Tibial artery (tissue), 4 donors: ENCODE measurements around the gene PBXIP1.

ENCODE experiments used
- DNase-seq, 2 donors: peaks; one replicate each; pipeline ENCODE4 v3.0.0-alpha.2; 2019
- H3K27ac ChIP-seq, 2 donors: fragments of 200-600 bp; sonication (generic) in 1 of 2; 1 replicate in 1 of 2; 2 replicates in 1 of 2; pipeline ENCODE4 v1.5.1; 2018 to 2019; ENCODE audit warnings: mild to moderate bottlenecking in 1 of 2
- H3K27me3 ChIP-seq, 2 donors: fragments of 200-600 bp; sonication (generic) in 1 of 2; one replicate each; pipeline versions ENCODE4 v1.5.1 to v1.6.0; 2016 to 2019
- H3K36me3 ChIP-seq, 3 donors: fragments of 200-600 bp; sonication (generic) in 2 of 3; one replicate each; pipeline ENCODE4 v1.5.1; 2016 to 2019; ENCODE audit warnings: mild to moderate bottlenecking in 2 of 3
- H3K4me1 ChIP-seq, 4 donors: fragments of 200-600 bp; sonication (generic) in 2 of 4; 1 replicate in 3 of 4; 2 replicates in 1 of 4; pipeline ENCODE4 v1.5.1; 2016 to 2019
- H3K4me3 ChIP-seq, 2 donors: fragments of 200-600 bp; sonication (generic) in 1 of 2; 1 replicate in 1 of 2; 2 replicates in 1 of 2; pipeline ENCODE4 v1.5.1; 2018 to 2019; ENCODE audit warnings: mild to moderate bottlenecking in 2 of 2
- H3K9me3 ChIP-seq, 3 donors: fragments of 200-600 bp; sonication (generic) in 1 of 3; one replicate each; pipeline ENCODE4 v1.5.1; 2016 to 2019
- CTCF ChIP-seq, 2 experiments: fragments of 200-600 bp in 1 of 2; fragments of 450-650 bp in 1 of 2; IDR thresholded peaks; one replicate each; pipeline ENCODE4 v1.5.1; 2017 to 2019; ENCODE audit warnings: antibody characterized with exemption in 2 of 2, mild to moderate bottlenecking in 1 of 2, moderate library complexity in 1 of 2
- intact Hi-C: fragments of 100-400 bp; cut with DNase I; formaldehyde crosslinking; loops from one replicate; pipeline ENCODE4 v1.15.0; 2023; ENCODE audit warnings: low total_unique reads

Gene PBXIP1

GRCh38 chr1:154956544-154956941, 644 bp upstream of the PBXIP1 start:
- intact Hi-C loops, result no loop called here
- H3K27me3 ChIP-seq, result no peaks in the 10 kb centered on the region
- H3K27ac ChIP-seq, result peak overlapping the region; percentile 82 to 83
- H3K9me3 ChIP-seq, result no peaks in the 10 kb centered on the region
- no peak for TF ChIP-seq CTCF (IDR thresholded peaks at IDR 0.05)
- peak overlapping the region; percentile 55 to 61 for H3K4me3 ChIP-seq
- DNase-seq, result peak in 1 of 2 donors; percentile 86
- peaks cover 0 to 23% (median 14%) of the 10 kb centered on the region in 3 donors for H3K36me3 ChIP-seq
- H3K4me1 ChIP-seq, result peaks cover 7 to 70% (median 57%) of the 10 kb centered on the region in 4 donors

GRCh38 chr1:154955039-154955717, 721 bp downstream of the PBXIP1 start:
- Histone ChIP-seq H3K9me3 (no peaks in the 10 kb centered on the region), H3K4me3 (peak overlapping the region; percentile 55 to 61), H3K27me3 (no peaks in the 10 kb centered on the region), H3K27ac (peak overlapping the region; percentile 82 to 83), H3K4me1 (peaks cover 7 to 64% (median 51%) of the 10 kb centered on the region in 4 donors), H3K36me3 (peaks cover 0 to 36% (median 25%) of the 10 kb centered on the region in 3 donors)
- TF ChIP-seq CTCF (IDR thresholded peaks at IDR 0.05), result no peak
- DNase-seq, result peak in 1 of 2 donors; percentile 55
- intact Hi-C loops, result no loop called here

- Histone ChIP-seq H3K27me3 (no peaks in the 10 kb centered on the region), H3K27ac (peak overlapping the region; percentile 82 to 83), H3K9me3 (no peaks in the 10 kb centered on the region), H3K4me3 (peak overlapping the region; percentile 55 to 61), H3K4me1 (peaks cover 7 to 62% (median 48%) of the 10 kb centered on the region in 4 donors), H3K36me3 (peaks cover 0 to 39% (median 26%) of the 10 kb centered on the region in 3 donors)
- TF ChIP-seq CTCF (IDR thresholded peaks at IDR 0.05), result no peak
- intact Hi-C loops, result no loop called here
- DNase-seq, result no peak
Observed at GRCh38 chr1:154954541-154954940, 1.4 kb downstream of the PBXIP1 start.

- Histone ChIP-seq H3K27me3 (no peaks in the 10 kb centered on the region), H3K36me3 (peaks cover 0 to 37% (median 18%) of the 10 kb centered on the region in 3 donors), H3K9me3 (no peaks in the 10 kb centered on the region), H3K4me1 (peaks cover 7 to 55% (median 47%) of the 10 kb centered on the region in 4 donors), H3K4me3 (peak overlapping the region in 1 of 2 donors; percentile 4), H3K27ac (no peak overlapping the region)
- no peak for TF ChIP-seq CTCF (IDR thresholded peaks at IDR 0.05)
- no peak for DNase-seq
- intact Hi-C loops, result no loop called here
Observed at GRCh38 chr1:154953611-154954038, 2.3 kb downstream of the PBXIP1 start.

- H3K27me3 ChIP-seq, result no peaks in the 10 kb centered on the region
- no peak for DNase-seq
- H3K4me1 ChIP-seq, result peaks cover 7 to 54% (median 47%) of the 10 kb centered on the region in 4 donors
- TF ChIP-seq CTCF (IDR thresholded peaks at IDR 0.05), result no peak
- intact Hi-C loops, result no loop called here
- no peaks in the 10 kb centered on the region for H3K9me3 ChIP-seq
- H3K27ac ChIP-seq, result no peak overlapping the region
- peaks cover 6 to 38% (median 25%) of the 10 kb centered on the region in 3 donors for H3K36me3 ChIP-seq
- no peak overlapping the region for H3K4me3 ChIP-seq
Observed at GRCh38 chr1:154952664-154953063, 3.2 kb downstream of the PBXIP1 start.
